ENCODE results near the gene COBL.

The COBL gene

DNA sequence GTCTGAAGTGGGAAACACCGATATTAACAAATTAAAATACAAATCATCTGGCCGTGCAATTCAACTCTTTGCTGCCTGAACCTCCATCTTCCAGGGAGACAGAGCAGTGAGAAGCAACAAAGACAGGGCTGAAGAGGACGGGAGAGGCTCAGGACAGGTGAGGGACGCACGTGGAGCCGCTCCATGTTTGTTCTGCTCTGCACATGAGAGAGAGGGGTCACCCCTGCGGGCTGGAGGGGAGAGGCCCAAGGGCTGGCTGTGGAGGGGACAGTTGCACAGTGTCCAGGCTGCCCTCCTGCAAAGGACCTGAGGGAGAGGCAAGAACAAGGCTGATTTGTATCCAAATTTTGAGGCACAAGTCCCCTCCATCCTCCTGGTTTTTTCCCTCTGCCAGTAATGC, 41.7 kb downstream of the COBL start:
- TF ChIP-seq, protein P1, sequence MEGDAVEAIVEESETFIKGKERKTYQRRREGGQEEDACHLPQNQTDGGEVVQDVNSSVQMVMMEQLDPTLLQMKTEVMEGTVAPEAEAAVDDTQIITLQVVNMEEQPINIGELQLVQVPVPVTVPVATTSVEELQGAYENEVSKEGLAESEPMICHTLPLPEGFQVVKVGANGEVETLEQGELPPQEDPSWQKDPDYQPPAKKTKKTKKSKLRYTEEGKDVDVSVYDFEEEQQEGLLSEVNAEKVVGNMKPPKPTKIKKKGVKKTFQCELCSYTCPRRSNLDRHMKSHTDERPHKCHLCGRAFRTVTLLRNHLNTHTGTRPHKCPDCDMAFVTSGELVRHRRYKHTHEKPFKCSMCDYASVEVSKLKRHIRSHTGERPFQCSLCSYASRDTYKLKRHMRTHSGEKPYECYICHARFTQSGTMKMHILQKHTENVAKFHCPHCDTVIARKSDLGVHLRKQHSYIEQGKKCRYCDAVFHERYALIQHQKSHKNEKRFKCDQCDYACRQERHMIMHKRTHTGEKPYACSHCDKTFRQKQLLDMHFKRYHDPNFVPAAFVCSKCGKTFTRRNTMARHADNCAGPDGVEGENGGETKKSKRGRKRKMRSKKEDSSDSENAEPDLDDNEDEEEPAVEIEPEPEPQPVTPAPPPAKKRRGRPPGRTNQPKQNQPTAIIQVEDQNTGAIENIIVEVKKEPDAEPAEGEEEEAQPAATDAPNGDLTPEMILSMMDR (IDR thresholded peaks at IDR 0.05; ENCODE audit: poor library complexity, severe bottlenecking), result no peak
- Histone ChIP-seq H3K36me3 (ENCODE audit: low read depth) (no peaks in the 10 kb centered on the region), H3K27ac (ENCODE audit: poor library complexity, severe bottlenecking) (no peak overlapping the region), H3K4me1 (ENCODE audit: insufficient read depth, poor library complexity, severe bottlenecking) (no peaks in the 10 kb centered on the region), H3K4me3 (ENCODE audit: severe bottlenecking) (no peak overlapping the region), H3K27me3 (ENCODE audit: insufficient read depth, poor library complexity, severe bottlenecking) (no peaks in the 10 kb centered on the region), H3K9me3 (ENCODE audit: severe bottlenecking) (no peaks in the 10 kb centered on the region)
- no peak for ATAC-seq (ENCODE audit: low read depth)
- no peak for DNase-seq (ENCODE audit: low spot score)

DNA sequence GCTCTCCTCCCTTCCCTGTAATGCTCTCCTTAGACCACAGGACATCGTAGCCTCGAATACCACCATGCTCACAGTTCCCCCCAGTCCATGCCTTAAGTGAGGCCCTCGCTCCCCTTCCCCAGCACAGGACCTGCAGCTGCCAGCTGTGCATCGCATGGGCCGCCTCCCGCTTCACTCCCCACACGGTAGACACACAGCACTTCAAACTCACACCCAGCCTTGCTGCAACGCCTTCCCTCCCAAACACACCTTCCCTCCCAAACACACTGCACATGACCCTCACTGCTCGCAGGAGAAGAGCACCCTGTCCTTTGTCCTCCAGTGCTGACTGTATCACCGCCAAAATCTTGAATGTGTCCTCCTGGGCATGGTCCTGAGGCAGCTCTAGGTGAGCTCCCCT, 42.6 kb downstream of the COBL start:
- H3K27me3 ChIP-seq (ENCODE audit: insufficient read depth, poor library complexity, severe bottlenecking), result no peaks in the 10 kb centered on the region

DNA sequence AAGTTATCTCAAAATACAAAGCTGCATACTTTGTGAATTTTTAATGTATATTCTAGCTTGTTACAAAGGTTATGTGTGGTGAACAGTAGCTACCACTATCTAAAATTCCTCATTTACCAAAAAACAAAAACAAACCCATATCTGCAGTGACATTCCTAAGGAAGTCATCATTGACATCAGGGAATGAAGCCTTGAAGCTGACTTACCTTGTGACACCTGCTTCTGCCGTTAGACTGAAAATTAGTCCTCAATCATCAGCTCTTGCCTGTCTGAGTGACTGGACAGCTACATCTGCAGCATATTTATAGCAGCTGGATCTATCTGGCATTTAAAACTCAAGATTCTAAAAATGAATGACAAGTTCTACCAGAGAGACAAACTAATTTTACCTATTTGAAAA, 43.2 kb downstream of the COBL start:
- TF ChIP-seq, protein P1 (IDR thresholded peaks at IDR 0.05; ENCODE audit: poor library complexity, severe bottlenecking), result no peak
- H3K36me3 ChIP-seq (ENCODE audit: low read depth), result no peaks in the 10 kb centered on the region
- H3K4me1 ChIP-seq (ENCODE audit: insufficient read depth, poor library complexity, severe bottlenecking), result no peaks in the 10 kb centered on the region
- no peak for DNase-seq (ENCODE audit: low spot score)
- H3K27me3 ChIP-seq (ENCODE audit: insufficient read depth, poor library complexity, severe bottlenecking), result no peaks in the 10 kb centered on the region
- no peaks in the 10 kb centered on the region for H3K9me3 ChIP-seq (ENCODE audit: severe bottlenecking)
- no peak for ATAC-seq (ENCODE audit: low read depth)
- no peak overlapping the region for H3K4me3 ChIP-seq (ENCODE audit: severe bottlenecking)
- no peak overlapping the region for H3K27ac ChIP-seq (ENCODE audit: poor library complexity, severe bottlenecking)

More for the DNA sequence above, 42.6 kb downstream of the COBL start:
- Histone ChIP-seq H3K27ac (ENCODE audit: poor library complexity, severe bottlenecking) (no peak overlapping the region), H3K4me1 (ENCODE audit: insufficient read depth, poor library complexity, severe bottlenecking) (no peaks in the 10 kb centered on the region), H3K36me3 (ENCODE audit: low read depth) (no peaks in the 10 kb centered on the region), H3K4me3 (ENCODE audit: severe bottlenecking) (no peak overlapping the region), H3K9me3 (ENCODE audit: severe bottlenecking) (no peaks in the 10 kb centered on the region)
- DNase-seq (ENCODE audit: low spot score) (no peak), ATAC-seq (ENCODE audit: low read depth) (no peak)
- TF ChIP-seq, protein P1 (IDR thresholded peaks at IDR 0.05; ENCODE audit: poor library complexity, severe bottlenecking), result no peak

DNA sequence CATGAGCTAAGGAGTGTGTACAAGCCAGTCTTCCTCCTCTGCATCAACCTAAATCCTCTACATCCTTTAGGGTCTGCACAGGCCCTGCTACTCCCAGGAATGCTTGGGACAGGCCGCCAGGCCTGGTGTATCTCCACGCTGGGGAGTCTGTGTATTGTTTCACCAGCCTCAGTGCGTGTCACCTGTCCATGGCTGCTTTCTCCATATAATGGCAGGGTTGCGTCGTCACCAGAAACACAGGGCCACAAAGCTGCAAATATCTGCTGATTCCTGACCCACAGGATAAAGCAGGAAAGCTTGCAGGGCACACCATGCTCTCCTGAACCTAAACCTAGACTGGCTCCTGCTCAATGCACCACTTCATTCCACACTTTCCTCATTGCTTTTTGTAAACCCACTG, 45.6 kb downstream of the COBL start:
- Histone ChIP-seq H3K27me3 (ENCODE audit: insufficient read depth, poor library complexity, severe bottlenecking) (no peaks in the 10 kb centered on the region), H3K36me3 (ENCODE audit: low read depth) (no peaks in the 10 kb centered on the region), H3K4me1 (ENCODE audit: insufficient read depth, poor library complexity, severe bottlenecking) (no peaks in the 10 kb centered on the region), H3K4me3 (ENCODE audit: severe bottlenecking) (no peak overlapping the region), H3K9me3 (ENCODE audit: severe bottlenecking) (no peaks in the 10 kb centered on the region), H3K27ac (ENCODE audit: poor library complexity, severe bottlenecking) (no peak overlapping the region)
- TF ChIP-seq, protein P1 (IDR thresholded peaks at IDR 0.05; ENCODE audit: poor library complexity, severe bottlenecking), result no peak
- ATAC-seq (ENCODE audit: low read depth), result no peak
- no peak for DNase-seq (ENCODE audit: low spot score)

DNA sequence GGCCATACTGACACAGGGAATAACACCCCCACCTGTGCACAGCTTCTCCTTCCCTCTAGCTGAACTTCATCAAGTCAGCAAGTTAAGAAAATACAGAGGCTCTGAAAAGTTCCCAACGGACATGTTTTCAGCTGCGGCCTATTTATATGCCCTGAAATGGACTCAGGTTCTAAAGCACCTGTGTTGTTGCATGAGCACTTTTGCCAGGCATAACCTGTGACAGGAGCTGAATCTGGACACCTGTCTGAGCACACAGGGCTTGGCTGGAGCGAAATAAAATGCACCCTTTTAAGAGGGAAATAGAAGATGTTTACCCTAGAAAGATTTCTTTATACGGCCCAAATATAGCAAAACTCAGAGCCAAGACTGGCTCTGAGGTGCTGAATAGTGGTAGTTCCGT, 46.7 kb downstream of the COBL start:
- DNase-seq (ENCODE audit: low spot score) (no peak), ATAC-seq (ENCODE audit: low read depth) (no peak)
- Histone ChIP-seq H3K9me3 (ENCODE audit: severe bottlenecking) (no peaks in the 10 kb centered on the region), H3K4me1 (ENCODE audit: insufficient read depth, poor library complexity, severe bottlenecking) (no peaks in the 10 kb centered on the region), H3K4me3 (ENCODE audit: severe bottlenecking) (no peak overlapping the region), H3K27me3 (ENCODE audit: insufficient read depth, poor library complexity, severe bottlenecking) (no peaks in the 10 kb centered on the region), H3K36me3 (ENCODE audit: low read depth) (no peaks in the 10 kb centered on the region), H3K27ac (ENCODE audit: poor library complexity, severe bottlenecking) (no peak overlapping the region)
- TF ChIP-seq, protein P1 (IDR thresholded peaks at IDR 0.05; ENCODE audit: poor library complexity, severe bottlenecking), result no peak
